HepG2 (cell line): Measurements from ENCODE around the gene CDK18. TPM values are rescaled to one million over a fixed set of nuclear protein-coding genes. Genes with fewer than 3 reads are reported as not detected.
A peak's percentile ranks its signal among the peaks of the same experiment; 100 is the strongest.

Experiments
- ATAC-seq: fragments of 200-7000 bp; cut with Tn5 transposase; 3 replicates; pipeline ENCODE4 v1.9.1; 2020; ENCODE audit warnings: mild to moderate bottlenecking, moderate library complexity
- BruUV-seq: library from RNA; stranded (reverse); fragments of 400-500 nt; replicated peaks from 2 replicates; lab custom pipeline; 2021; lab: Mats Ljungman, UMichigan
- CTCF ChIA-PET: fragments of 300-600 bp; formaldehyde crosslinking; extraction: SDS; loops from one replicate; lab custom pipeline; 2021; ENCODE audit warnings: low total read pairs, inconsistent platforms, low intra/inter-chr PET ratio; lab: Yijun Ruan, JAX
- POLR2A ChIA-PET: fragments of 350-600 bp; sonication (Branson Sonifier 250); formaldehyde crosslinking; loops from one replicate; lab custom pipeline; 2020; ENCODE audit warnings: antibody characterized with exemption, inconsistent platforms; lab: Yijun Ruan, JAX
- DNase-seq: peaks from one replicate; pipeline ENCODE4 v3.0.0-alpha.2; 2015; ENCODE audit warnings: low spot score
- FAIRE-seq: peaks from 3 replicates; lab custom pipeline; 2011; peaks lifted over from hg19 to GRCh38; lab: Jason Lieb, UNC
- H2AFZ ChIP-seq: one replicate; pipeline ENCODE4 v1.6.1; 2011; ENCODE audit warnings: low read length, inconsistent platforms
- H3K27ac ChIP-seq: fragments of 300-600 bp; 3 replicates; pipeline ENCODE4 v1.8.0; 2011; ENCODE audit warnings: mixed run types, mild to moderate bottlenecking, mixed read lengths, low read length, inconsistent platforms; ENCODE audit not compliant: insufficient read depth; ENCODE audit errors: extremely low read length
- H3K27me3 ChIP-seq, 2 experiments: fragments of 200-600 bp in 1 of 2; 2 replicates in 1 of 2; 3 replicates in 1 of 2; pipeline versions ENCODE4 v1.6.0 to v1.8.0; 2011; ENCODE audit warnings: low read length in 2 of 2, mild to moderate bottlenecking in 2 of 2, moderate library complexity in 2 of 2, inconsistent platforms in 1 of 2; ENCODE audit not compliant: insufficient read depth in 2 of 2, control insufficient read depth in 1 of 2
- H3K36me3 ChIP-seq, 2 experiments: fragments of 200-600 bp in 1 of 2; replicated peaks in 1 of 2; 2 replicates in 1 of 2; 3 replicates in 1 of 2; pipeline versions ENCODE4 v1.5.1 to v1.8.0; 2011; ENCODE audit warnings: low read length in 2 of 2, inconsistent platforms in 1 of 2; ENCODE audit not compliant: insufficient read depth in 2 of 2, control insufficient read depth in 1 of 2
- H3K4me1 ChIP-seq: 2 replicates; pipeline ENCODE4 v1.5.1; 2012; ENCODE audit warnings: low read length, inconsistent platforms; ENCODE audit not compliant: insufficient read depth
- H3K4me2 ChIP-seq: 2 replicates; pipeline ENCODE4 v1.6.0; 2011; ENCODE audit warnings: low read depth, low read length, inconsistent platforms
- H3K4me3 ChIP-seq, 3 experiments: fragments of 200-600 bp in 1 of 3; sonication (generic), shearing (Covaris generic) in 1 of 3; replicated peaks in 1 of 3; 2 replicates each; pipeline ENCODE4 v1.5.1; 2011 to 2016; ENCODE audit warnings: low read length in 3 of 3, inconsistent platforms in 2 of 3, low read depth in 2 of 3, mild to moderate bottlenecking in 2 of 3, control low read depth in 1 of 3, mixed read lengths in 1 of 3; ENCODE audit not compliant: insufficient read depth in 1 of 3
- H3K79me2 ChIP-seq: one replicate; pipeline ENCODE4 v1.6.1; 2011; ENCODE audit warnings: low read length, inconsistent platforms; ENCODE audit not compliant: insufficient read depth
- H3K9ac ChIP-seq: 2 replicates; pipeline ENCODE4 v1.6.0; 2011; ENCODE audit warnings: mild to moderate bottlenecking, low read depth, low read length, inconsistent platforms; ENCODE audit not compliant: insufficient read depth
- H3K9me3 ChIP-seq: 2 replicates; pipeline ENCODE4 v1.5.1; 2012; ENCODE audit warnings: mild to moderate bottlenecking, low read length
- H4K20me1 ChIP-seq: 2 replicates; pipeline ENCODE4 v1.6.0; 2011; ENCODE audit warnings: inconsistent platforms, mild to moderate bottlenecking, low read length, moderate library complexity; ENCODE audit not compliant: insufficient read depth
- ATF7 ChIP-seq, 2 experiments: fragments of 450-650 bp in 1 of 2; sonication (generic) in 1 of 2; formaldehyde crosslinking in 1 of 2; IDR thresholded peaks; 2 replicates each; pipeline versions ENCODE4 v1.4.0 to v1.6.1; 2016 to 2020; ENCODE audit warnings: antibody characterized with exemption in 1 of 2, mild to moderate bottlenecking in 1 of 2, missing genetic modification reagents in 1 of 2
- FOXK2 ChIP-seq: fragments of 450-650 bp; IDR thresholded peaks from 2 replicates; pipeline ENCODE4 v1.6.1; 2016
- NBN ChIP-seq: fragments of 450-650 bp; conservative IDR thresholded peaks from 2 replicates; pipeline ENCODE4 v1.6.1; 2017
- PRPF4 ChIP-seq: fragments of 200-400 bp; formaldehyde crosslinking; IDR thresholded peaks from 2 replicates; pipeline ENCODE4 v1.6.1; 2016; ENCODE audit warnings: low read length, low read depth; ENCODE audit not compliant: poor library complexity, severe bottlenecking
- ZNF563 ChIP-seq: sonication (generic); formaldehyde crosslinking; IDR thresholded peaks from 2 replicates; pipeline ENCODE4 v1.8.0; 2022; ENCODE audit warnings: mild to moderate bottlenecking, moderate library complexity, missing genetic modification reagents
- WGBS: methylation state at CpG from one replicate; pipeline ENCODE4 v1.1.6; 2017; ENCODE audit warnings: low lambda C conversion rate; 5-methylcytosine and 5-hydroxymethylcytosine counted together
- in situ Hi-C: cut with HindIII; loops from 2 replicates; pipeline ENCODE4 v1.10.0; 2017; ENCODE audit warnings: low pct_unique_long_range_greater_than_20kb; ENCODE audit not compliant: extremely low pct_ligation_motif_present
- intact Hi-C: fragments of 100-400 bp; cut with micrococcal nuclease; formaldehyde crosslinking; loops from one replicate; pipeline ENCODE4 v1.10.0; 2022; ENCODE audit not compliant: unreplicated experiment
- polyA plus RNA-seq, 8 experiments: library from polyadenylated mRNA; depleted of rRNA in 3 of 8; stranded (reverse) in 7 of 8; unstranded in 1 of 8; fragments of >200 nt; fragmentation: Illumina TruSeq in 4 of 8; extraction: Trizol in 4 of 8; gene quantifications; 2 replicates each; pipeline versions ENCODE4 v1.2.1 to v1.2.3, GENCODE V29; 2011 to 2016; ENCODE audit warnings: low read depth in 4 of 8, missing spikeins in 1 of 8, mixed read lengths in 1 of 8; ENCODE audit not compliant: insufficient read depth in 1 of 8
- total RNA-seq, 5 experiments: library from RNA; depleted of rRNA; stranded (reverse); fragments of >200 nt; fragmentation: Illumina TruSeq; extraction: Trizol; gene quantifications; 2 replicates each; pipeline ENCODE4 v1.2.3, GENCODE V29; 2016; ENCODE audit warnings: low read depth in 1 of 5
- TF ChIP-seq, protein P1 (sequence below): sonication (generic); formaldehyde crosslinking; IDR thresholded peaks from 2 replicates; pipeline ENCODE4 v1.4.0; 2020; ENCODE audit warnings: low read depth, mild to moderate bottlenecking, missing genetic modification reagents

CDK18 gene
- total and polyA plus RNA-seq, 2 of the 13 experiments (the other 11 are each of a cell fraction or from before 2014, with no cell fraction given) = 6.4 to 38.8 TPM

DNA sequence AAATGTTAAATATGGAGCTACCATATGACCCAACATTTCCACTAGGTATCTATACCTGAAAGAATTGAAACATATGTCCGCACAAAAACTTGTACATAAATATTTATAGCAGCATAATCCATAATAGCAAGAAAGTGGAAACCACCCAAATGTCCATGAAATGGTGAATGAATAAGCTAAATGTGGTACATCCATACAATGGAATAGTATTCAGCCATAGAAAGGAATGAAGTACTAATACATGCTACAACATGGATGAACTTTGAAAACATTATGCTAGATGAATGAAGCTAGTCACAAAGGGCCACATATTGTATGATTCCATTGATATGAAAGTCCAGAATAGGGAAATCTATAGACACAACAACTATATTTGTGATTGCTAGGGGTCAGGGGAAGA, 28.6 kb upstream of the CDK18 start:
- H3K36me3 ChIP-seq = no peaks in the 10 kb centered on the region
- no peak for TF ChIP-seq ZNF563
- TF ChIP-seq, protein P1, sequence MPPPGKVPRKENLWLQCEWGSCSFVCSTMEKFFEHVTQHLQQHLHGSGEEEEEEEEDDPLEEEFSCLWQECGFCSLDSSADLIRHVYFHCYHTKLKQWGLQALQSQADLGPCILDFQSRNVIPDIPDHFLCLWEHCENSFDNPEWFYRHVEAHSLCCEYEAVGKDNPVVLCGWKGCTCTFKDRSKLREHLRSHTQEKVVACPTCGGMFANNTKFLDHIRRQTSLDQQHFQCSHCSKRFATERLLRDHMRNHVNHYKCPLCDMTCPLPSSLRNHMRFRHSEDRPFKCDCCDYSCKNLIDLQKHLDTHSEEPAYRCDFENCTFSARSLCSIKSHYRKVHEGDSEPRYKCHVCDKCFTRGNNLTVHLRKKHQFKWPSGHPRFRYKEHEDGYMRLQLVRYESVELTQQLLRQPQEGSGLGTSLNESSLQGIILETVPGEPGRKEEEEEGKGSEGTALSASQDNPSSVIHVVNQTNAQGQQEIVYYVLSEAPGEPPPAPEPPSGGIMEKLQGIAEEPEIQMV (CRISPR knock-in tag) = no peak
- TF ChIP-seq, all 625 proteins: peak for 0
- POLR2A ChIA-PET = no interaction called here
- intact Hi-C loops = no loop called here
- no peaks in the 10 kb centered on the region for H4K20me1 ChIP-seq
- 57% methylated on average over 1 of the region's 1 CpG for WGBS
- no peak overlapping the region for H3K9ac ChIP-seq
- no TSS peak for BruUV-seq
- no peak overlapping the region for H3K4me2 ChIP-seq
- ATAC-seq (no peak), DNase-seq (no peak), FAIRE-seq (no peak)
- no peaks in the 10 kb centered on the region for H3K4me1 ChIP-seq
- no peaks in the 10 kb centered on the region; the same call in 1 of the 2 replicates for H3K9me3 ChIP-seq
- peaks cover 0 to 5% of the 10 kb centered on the region in 2 experiments; a peak in 2 of 5 replicates for H3K27me3 ChIP-seq
- H3K27ac ChIP-seq = no peak overlapping the region
- no peaks in the 10 kb centered on the region for H3K79me2 ChIP-seq
- no peak overlapping the region for H2AFZ ChIP-seq
- no peak overlapping the region for H3K4me3 ChIP-seq
- in situ Hi-C loops = no loop called here
- CTCF ChIA-PET = no interaction called here

DNA sequence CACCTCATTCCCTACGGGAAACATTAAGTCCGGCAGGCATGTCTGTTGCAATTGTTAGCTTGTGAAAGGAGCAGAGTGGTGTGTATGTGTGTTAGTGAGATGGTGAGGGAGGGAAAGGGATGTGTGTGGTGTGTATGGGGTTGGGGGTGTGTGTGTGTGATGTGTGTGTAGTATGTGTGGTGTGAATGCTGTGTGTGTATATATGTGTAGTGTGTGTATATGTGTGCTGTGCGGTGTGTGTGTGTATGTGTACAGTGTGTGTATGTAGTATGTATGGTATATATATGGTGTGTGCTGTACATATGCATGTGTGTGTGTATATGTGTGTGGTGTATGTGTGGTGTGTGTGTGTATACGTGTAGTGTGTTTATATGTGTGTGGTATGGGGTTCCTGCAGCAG, 27.8 kb upstream of the CDK18 start:
- Histone ChIP-seq H3K79me2 (no peaks in the 10 kb centered on the region), H3K27ac (no peak overlapping the region), H3K27me3 (peaks cover 2 to 12% of the 10 kb centered on the region in 2 experiments; a peak in 4 of 5 replicates), H3K36me3 (no peaks in the 10 kb centered on the region), H3K9ac (no peak overlapping the region), H3K4me1 (0 out of 2 replicates have a peak, but pooled peaks cover 4% of the 10 kb centered on the region), H2AFZ (no peak overlapping the region), H3K9me3 (no peaks in the 10 kb centered on the region; the same call in 1 of the 2 replicates), H3K4me2 (no peak overlapping the region), H3K4me3 (no peak overlapping the region), H4K20me1 (no peaks in the 10 kb centered on the region)
- ATAC-seq (no peak), FAIRE-seq (no peak), DNase-seq (no peak)
- in situ Hi-C loops (no loop called here), intact Hi-C loops (no loop called here)
- TF ChIP-seq FOXK2 (peak; percentile 21; the same call in 1 of the 2 replicates), NBN (peak; percentile 62; the same call in 1 of the 2 replicates), PRPF4 (no peak), ATF7 (IDR thresholded peaks at IDR 0.05) (0 out of 2 replicates have a peak, but pooled peaks have one; percentile 11), ATF7 (CRISPR knock-in tag; IDR thresholded peaks at IDR 0.05) (no peak)
- CTCF ChIA-PET = no interaction called here
- POLR2A ChIA-PET = no interaction called here
- 64% methylated on average over 4 of the region's 4 CpGs for WGBS
- BruUV-seq = no TSS peak
